Activated CD8-positive, alpha-beta memory T cell treated with anti-CD3 and anti-CD28 coated beads, Interleukin-2, amount 50 U/mL, for 24 hours (primary cell): ENCODE measurements around the gene RAPSN.

Experiments
- DNase-seq: peaks from one replicate; pipeline ENCODE4 v3.0.0-alpha.2; 2020; ENCODE audit errors: extremely low read depth

The RAPSN gene

GRCh38 chr11:47448566-47449427 is at the start of gene RAPSN:
Gene RAPSN (minus strand): TSS chr11:47449136. CDS start chr11:47448964, 172 bp downstream.
- DNase-seq = no peak

DNA sequence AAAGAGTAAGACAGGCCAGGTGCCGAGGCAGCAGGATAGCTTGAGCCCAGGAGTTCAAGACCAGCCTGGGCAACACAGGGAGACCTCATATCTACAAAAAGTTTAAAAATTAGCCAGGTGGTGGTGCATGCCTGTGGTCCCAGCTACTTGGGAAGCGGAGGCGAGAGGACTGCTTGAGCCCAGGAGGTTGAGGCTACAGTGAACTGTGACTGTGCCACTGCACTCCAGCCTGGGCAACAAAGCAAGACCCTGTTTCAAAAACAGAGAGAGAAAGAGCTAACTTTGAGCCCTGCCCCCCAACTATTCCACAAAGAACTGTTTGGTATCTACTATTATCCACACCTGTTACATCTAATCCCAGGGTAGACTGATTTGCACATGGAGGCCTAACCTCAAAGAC is 49.2 kb upstream of the RAPSN start:
- DNase-seq = no peak

GRCh38 chr11:47496808-47497207 is 47.9 kb upstream of the RAPSN start:
- DNase-seq = no peak

DNA sequence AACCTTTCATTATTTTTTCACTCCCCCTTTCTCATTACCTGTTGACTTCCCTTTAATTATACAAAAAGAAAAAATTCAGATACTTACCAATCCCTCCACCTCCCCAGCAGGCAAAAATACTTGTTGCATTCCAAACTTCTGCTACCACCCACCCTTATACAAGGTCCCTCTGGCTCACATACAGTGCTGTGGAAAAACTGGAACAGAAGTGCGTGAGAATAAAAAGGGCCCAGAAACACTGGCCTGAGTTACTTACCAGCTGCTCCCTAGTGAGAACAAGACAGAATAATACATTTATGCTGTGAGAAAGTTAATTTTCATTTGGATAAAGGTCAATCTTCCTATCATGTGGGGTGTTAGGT is 46.9 kb upstream of the RAPSN start:
- no peak for DNase-seq

DNA sequence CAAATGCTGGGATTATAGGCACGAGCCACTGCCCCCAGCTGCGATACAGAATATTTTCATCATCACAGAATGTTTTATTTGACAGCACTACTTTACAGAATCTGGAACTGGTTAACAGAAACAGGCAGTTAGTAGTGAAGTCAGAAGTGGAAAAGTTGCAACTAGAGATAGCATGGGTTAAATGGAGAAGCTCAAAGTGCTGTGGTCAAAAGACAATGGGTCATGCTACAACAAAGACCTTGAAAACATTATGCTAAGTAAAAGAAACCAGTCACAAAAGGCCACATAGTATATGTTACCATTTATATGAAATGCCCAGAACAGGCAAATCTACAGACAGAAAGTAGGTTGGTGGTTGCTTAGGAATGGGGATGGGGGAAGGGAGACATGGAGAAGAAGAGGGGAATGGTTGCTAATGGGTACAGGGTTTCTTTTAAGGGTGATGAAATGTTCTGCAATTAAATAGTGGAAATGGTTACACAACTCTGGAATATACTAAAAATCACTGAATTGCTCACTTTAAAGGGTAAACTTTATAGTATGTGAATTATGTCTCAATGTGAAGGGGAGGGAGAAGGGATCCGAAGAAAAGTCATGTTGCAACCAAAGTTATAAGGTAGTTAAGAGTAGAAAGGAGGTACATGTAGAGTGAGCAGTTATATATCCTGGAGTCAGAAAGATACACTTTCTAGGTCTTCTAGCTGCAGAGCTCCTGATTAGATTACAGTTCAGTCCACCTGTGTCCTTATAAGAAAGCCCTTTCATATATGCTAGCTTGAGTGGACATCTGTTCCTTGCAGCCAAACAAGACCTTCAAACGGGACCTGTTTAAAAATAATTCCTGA is 46.3 kb upstream of the RAPSN start:
- DNase-seq = no peak

GRCh38 chr11:47489395-47489755 is 40.4 kb upstream of the RAPSN start:
- no peak for DNase-seq

DNA sequence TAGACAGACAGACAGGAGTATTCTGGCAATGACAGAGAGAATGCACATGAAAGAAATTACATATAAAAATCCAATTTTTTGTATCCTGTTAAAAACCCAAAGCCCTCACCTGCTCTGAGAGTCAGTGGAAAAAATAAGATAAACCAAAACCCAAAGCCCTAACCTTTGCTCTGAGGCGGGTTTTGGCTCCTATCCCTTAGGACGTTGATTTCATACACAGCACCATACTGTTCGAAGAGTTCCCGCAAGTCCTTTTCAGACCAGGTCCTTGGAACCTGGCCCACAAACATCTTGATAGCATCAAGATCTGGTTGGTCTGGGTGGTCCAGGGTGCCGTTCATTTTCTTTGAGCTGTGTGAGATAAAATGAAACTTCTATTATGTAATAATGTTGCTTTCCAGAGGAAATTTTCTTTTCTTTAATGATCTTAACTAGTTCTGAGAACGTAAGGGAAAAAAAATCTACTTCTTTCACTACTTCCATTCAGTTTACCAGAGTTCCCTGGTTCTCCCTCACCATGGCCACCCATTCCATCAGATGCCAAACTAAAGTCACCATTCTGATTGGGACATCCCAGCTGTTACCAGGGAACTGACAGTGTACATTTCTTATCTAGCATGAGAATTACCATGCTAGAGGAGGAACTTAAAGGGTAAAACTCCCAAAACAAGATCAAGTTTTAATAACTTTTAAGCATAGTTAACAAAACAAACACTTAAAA is 39.9 kb upstream of the RAPSN start:
- no peak for DNase-seq

- no peak for DNase-seq
Measured at GRCh38 chr11:47488111-47488510, 39.2 kb upstream of the RAPSN start.

DNA sequence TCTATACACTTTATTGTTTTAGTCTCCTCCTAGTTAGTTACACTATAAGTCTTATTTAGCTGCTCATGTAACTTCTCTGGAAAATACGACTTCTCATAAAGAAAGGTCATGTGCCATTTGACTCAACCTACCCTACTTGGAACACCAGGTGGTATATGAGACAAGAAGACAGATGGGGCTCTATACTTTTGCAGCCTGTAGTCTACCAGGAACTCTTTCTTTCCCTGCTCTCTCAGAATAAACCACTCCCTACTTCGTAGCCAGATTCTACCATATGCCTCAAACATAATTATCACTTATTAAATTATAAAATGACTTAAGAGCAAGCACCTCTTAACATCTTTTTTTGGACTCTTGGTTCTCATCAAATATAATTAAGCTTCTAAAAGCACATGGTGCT is 38.5 kb upstream of the RAPSN start:
- no peak for DNase-seq

- DNase-seq = no peak
Measured at GRCh38 chr11:47485107-47485506, 36.2 kb upstream of the RAPSN start.

DNA sequence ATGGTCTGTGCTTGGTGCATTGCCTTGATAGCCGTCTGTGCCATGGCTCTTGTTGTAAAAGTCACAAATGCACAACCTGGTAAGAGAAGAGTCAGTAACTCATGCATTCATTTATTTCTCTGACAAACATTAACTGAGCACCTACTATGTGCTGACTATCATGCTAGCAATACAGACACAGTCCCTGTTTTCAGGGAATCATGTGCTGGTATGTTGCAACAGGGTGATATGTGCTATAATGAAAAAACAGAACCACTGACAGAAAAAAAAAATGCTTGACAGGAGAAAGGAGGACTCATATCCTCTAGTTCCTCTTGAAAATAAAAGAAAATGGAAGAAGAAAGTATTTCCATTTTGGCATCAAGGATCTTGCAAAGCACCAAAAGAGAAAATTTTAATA is 34.5 kb upstream of the RAPSN start:
- DNase-seq = no peak

DNA sequence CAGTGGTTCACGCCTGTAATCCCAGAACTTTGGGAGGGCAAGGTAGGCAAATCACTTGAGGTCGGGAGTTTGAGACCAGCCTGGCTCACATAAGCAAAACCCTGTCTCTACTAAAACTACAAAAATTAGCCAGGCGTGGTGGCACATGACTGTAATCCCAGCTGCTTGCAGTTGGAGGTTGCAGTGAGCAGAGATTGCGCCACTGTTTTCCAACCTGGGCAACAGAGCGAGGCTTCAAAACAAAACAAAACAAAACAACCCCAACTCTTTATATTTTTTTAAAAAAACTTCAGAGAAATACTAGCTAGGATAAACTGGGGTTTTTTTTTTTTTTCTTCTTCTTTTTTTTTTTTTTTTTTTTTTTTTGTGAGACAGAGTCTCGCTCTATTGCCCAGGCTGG is 31.8 kb upstream of the RAPSN start:
- no peak for DNase-seq

DNA sequence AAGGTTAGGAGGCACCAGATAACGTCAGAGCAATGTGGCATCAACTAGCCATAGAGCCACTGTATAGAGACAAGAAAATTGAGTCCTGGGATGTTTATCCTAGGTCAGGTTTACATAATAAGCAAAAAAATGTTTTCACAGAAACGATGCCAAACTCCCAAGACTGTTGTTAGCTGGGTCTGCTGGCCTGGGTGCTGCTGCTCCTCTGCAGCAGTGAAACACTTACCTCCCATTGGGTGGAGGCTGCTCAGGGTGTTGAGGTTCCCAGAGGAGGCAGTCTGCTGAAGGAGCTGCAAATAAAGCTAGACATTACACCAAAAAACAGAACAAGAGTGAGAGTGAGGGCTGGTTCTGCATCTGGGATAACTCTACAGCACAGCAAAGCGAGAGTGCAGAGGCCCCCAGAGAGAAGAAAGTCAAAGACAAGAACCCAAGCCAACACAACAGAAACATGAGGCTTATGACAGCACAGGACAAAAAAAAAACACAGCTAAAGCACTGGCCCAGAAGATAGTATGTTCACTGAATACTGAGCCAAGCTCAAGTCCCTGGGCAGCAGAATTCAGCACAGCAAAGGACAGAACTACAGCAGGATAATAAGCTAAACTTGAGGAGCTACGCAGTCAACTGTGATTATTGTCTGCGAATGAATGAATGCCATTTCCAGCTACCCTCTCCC is 29.9 kb upstream of the RAPSN start:
- DNase-seq = no peak

GRCh38 chr11:47477753-47478152 is 28.8 kb upstream of the RAPSN start:
- DNase-seq = no peak

GRCh38 chr11:47477323-47477722 is 28.4 kb upstream of the RAPSN start:
- no peak for DNase-seq

DNA sequence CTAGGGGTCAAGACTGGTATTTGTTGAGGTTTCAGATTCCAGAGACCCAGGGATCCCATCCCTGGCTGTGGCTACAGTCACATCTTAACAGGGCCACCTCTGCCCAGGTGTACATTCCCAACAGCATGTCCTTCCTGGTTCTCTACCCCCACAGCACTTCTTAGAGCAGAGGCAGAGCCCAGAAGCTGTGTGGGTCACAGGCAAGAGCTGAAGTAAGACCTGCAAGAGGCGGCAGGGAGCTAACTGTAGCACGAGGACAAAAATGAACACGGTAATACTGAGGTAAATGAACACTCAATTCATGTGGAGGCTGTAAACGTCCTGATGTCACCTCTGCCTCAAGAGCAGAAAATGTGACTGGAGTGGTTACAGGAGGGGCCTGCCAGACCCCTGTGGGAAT is 21.7 kb upstream of the RAPSN start:
- DNase-seq = no peak

DNA sequence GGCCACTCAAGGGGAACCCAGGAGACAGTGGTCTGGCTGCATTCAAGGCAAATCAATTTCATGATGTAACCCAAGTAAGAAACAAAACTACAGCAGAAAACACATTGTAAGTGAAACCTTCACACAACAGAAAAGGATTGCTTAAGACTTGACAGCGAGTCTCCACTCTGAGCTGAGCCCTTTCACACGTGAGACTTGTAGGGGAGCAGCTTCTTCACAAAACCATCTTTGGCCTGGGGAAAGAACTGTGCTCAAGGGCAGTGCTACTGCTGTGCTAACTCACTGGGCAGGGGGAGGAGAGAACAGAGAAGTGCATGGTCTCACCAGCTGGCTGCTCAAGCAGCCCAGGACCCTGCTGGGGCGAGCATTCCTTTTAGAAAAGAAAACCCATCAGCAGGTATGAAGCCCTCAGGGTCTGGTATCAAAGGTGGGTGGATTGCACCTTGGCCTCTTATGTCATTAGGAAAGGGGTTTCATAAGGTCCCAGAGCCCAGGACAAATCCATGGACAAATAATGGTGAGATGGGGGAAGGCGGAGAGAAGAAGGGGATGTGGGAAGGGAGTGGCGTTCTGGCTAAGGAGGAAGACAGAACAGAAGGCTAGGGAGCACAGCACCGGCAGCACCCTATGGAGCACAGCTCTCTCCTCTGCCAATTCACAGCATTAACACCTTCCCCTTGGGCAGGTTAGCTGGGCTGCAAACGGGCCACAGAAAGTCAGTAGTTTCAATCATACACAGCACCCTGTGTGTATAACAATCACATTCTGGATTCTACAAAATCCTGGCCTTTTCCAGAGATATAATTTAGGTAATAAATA is 20.6 kb upstream of the RAPSN start:
- DNase-seq = no peak

DNA sequence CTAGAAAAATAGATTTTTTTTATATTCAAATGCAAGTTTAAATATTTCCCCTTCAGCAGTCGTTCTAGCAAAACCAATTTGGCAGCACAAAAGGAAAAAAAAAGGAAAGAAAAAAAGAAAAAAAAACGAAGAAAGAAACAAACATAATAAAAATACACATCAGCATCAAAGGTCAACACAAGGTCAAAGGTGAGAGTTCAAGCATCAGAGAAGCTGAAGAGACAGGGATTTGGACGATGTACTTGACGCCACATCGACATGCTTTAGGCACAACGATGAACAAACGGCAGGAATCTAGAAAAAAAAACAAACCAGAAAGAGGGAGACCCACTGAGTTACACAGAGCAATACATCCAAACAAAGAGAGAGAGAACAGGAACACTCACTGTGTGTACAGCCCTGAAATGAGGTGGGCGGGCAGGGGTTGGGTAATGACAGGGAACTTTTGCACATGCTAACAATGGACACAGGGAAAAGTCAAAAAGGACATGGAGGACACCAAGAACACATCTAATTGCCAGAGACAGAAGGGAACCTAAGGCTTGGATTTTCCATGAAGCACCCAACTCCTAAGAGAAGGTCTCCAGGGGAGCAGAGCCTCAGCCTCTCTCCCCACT is 19.8 kb upstream of the RAPSN start:
- no peak for DNase-seq

DNA sequence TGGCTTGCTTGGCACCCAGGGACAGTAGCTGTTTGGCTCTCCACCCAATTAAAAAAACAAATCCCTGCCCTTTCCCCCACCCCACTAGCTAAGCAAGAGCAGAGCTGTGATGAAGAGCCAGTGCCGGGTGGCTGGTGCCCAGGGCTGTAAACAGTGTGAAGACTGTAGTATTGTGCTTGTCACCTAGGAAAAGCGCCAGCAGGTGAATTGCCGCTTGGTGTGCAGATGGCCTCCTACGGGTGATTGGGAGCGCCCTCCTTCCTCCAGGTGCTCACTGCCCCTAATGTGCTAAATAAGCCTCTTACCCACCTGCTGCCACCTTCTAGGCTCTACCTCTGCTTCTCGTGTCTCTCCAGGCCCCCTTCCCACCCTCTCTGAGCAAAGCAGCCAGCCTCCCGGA is 18.4 kb upstream of the RAPSN start:
- no peak for DNase-seq

DNA sequence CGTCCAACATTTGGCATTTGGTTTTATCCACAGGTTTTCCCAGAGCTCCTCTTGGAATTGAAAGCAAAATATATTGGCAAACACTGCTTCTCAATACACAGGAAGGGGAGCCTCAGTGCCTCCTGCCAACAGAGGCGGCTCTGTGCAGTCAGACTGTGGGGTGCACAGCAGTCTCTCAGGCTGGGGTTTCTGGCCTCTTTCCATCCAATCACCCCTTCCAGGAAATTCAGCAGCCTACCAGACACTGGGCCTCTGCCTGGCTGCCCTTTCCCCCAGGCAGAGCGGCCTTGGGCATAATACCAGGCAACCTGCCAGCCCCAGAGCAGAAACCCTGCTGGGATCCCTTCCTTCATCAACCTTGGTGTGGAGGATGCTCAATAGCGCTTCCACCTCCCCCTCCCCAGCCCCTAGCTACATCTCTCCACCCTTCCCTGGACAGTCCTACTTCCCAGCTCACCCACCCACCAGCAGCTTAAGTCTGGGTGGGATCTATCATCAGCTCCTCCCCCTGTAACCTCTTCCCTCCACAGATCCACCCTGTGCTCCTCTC is 17.8 kb upstream of the RAPSN start:
- DNase-seq = no peak
